Left hindlimb (tissue), 1 donor: ENCODE measurements around the gene ATP9A.

Experiments used
- DNase-seq: peaks from one replicate; pipeline ENCODE4 v3.0.0-alpha.2; 2018

ATP9A gene

DNA sequence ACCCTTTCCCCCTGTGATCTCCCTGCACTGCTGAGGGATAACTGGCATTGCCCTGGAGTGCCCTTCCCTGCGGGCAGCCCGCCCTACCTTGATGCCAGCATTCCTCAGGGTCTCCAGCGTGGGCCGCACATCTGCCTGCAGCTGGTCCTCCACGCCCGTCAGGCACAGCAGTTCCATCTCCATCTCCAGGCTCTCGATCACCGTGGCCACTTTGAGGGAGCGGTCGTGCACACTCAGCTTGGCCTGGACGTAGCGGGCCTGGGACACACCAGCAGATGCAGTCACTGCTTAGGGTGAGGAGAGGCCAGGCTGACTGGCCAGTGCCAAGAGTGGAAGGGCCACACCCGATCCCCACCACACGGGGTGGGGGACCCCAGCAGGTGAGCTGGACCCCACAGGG is 143.1 kb downstream of the ATP9A start:
- no peak for DNase-seq

DNA sequence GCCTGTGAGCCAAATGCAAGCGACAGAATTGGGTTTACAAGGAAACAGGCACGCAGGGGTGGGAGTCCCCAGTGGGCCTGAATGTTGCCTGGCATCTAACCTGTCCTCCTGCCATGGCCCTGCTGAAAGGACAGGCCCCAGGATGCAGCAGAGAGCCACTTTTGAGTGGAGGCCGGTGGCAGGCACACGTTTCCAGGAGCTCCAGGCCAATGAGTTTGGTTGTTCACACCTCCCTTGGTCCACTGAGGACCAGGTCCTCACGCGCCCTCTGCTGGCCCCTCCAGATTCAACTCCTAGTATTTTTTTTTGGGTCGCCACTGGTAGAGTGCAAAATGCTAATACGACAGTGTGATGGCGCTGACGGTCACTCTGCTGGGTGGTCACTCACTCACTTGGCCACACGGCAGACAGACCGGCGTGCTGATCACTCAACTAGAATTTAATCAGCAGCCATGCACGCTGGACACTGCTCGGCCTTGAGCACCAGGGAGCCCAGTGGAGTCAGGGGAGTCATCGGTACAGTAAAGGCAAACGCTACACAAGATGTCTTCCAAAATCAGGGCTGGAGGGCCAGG is 143.9 kb downstream of the ATP9A start:
- DNase-seq = peak; percentile 68

DNA sequence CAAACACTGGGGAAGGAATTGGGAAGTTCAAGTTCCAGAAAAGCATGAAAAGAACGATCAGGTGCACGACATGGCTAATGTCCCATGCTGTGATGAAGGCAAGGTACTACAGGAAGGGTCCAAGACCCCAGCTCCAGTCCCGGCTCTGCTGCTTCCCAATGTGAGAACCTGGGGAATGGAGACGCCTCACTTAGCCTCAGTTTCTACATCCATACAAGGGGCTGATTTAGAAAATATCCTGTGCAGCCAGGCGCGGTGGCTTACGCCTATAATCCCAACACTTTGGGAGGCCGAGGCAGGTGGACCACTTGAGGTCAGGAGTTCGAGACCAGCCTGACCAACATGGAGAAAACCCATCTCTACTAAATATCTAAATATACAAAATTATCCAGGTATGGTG is 144.9 kb downstream of the ATP9A start:
- no peak for DNase-seq

DNA sequence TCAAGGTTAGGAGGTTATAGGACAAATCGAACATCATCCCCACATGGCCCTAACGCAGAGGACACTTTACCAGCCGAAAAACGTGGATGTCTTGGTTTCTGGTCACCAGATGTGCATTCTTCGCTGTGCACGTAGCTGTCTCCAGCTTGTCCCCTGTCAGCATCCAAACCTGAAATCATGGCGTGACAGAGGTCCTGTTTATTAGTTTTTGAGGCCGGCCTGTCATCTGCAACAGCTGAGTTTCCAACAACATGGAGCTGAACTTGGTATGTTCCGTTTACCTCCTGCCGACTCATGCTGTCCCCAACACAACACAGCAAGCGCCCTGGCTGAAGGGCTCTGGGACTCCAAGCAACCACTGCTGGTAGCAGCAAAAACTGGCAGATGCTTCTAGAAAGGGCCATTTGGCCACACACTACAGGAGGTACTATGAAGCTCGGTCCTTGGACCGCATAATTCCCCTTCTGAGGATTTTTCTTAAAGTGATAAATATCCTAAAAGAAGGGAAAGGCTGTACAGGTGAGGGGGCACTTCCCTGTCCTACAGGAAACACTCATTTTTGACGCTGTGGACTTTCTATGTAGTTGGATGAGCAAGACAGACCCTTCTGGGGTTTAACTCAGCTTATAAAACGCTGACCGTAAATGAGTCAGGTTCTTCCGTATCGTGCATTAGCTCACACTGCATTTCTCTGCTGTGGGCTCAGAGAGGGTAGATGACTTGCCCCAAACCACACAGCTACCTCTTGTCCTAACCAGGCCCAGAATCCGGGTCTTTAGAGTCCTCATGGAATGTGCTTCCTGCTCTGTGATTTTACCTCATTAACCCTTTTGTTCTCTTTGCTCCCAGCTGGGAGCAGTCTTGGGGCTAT is 146.0 kb downstream of the ATP9A start:
- no peak for DNase-seq

DNA sequence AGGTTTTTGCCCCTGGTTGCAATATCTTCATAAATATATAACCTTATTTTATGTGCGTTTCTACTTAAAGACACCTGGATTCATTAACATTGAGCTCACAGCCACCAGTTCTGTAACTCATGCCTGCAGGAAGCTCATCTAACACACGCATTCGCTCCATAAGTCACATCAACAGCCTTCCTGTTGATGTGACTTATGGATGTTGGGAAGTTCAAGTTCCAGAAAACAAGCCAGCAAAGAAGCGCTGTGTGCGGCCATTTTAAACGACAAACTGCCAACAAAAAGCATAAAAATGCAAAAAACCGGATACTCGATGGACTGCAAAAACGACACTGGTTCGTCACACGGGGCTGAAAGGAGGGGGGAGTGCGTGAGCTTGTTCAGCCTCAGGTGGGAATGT is 147.8 kb downstream of the ATP9A start:
- DNase-seq = no peak

DNA sequence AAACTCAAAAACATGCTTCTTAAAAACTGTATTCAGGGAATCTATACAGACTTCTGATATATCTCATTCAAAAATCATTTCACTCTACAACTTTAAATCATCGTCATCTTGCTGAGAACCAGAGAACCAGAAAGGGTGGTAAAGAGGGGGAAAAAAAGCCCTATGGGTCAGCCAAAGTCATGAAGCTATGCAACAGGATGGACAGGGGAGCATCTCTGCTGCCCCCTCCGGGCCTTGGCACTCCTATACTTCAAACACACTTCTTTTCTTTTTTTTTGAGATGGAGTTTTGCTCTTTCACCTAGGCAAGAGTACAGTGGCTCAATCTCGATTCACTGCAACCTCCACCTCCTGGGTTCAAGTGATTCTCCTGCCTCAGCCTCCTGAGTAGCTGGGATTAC is 152.1 kb downstream of the ATP9A start:
- no peak for DNase-seq

DNA sequence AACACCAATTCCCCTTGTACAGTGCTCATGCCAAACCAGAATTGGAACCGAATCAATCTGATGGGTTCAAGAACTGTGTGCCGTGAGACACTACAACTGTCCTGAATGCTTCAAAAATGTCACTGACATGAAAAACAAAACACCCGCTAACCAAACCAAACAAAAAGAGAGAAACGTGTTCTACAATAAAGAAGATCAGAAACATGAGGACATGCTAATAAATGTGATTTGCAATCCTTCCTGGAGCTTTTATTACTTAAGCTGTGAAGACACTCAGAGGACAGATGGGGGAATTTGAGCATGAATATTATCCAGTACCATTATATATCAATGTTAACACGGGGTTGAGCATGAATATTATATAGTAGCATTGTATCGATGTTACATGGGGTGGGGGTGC is 153.5 kb downstream of the ATP9A start:
- no peak for DNase-seq

DNA sequence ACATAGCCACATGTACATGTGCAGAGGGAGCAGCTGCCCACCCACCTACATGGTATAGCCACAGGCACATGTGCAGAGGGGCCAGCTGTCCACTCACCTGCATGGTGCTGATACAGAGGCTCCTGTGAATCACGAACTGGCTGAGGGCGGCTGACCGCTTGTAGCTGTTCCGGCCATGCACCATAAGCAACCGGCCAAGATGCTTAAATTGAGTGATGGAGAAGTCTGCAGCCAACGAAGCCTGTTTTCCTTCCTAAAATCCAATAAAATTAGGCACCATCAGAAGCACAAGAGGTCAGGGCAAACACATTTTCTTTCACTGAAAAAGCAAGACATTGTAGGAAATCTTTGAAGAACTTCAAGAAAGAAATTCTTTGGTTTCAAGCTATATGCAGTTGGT is 154.6 kb downstream of the ATP9A start:
- no peak for DNase-seq

DNA sequence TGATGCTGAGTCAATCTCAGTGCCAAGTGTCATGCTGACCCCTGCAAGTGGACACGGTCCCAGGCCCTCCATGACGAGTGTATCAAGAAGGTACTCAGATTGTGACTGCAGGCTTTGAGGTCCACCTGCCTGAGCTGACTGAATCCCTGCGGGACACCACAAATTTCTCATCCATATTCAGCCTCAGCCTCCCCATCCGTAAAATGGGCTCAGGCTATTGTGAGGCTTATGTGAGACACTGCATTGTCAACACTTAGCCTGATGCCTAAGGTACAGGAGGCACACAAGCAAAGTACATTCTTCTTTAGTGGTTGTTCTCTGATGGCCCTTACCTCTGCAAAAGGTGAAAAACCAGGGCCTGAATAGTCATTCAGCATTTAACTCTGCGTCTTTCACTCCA is 155.3 kb downstream of the ATP9A start:
- DNase-seq = no peak

DNA sequence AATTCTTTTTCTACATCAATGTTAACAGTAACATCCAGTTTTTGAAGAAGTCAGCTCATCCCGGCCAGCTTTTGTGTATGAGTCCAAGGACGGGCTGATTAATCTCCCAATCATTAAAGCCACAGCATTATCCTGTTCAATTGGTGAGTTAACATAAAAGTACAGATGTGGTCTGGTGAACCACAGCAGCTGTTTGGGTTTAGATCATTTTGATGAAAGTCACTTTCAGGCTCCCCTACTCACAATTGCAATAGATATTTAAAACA is 156.6 kb downstream of the ATP9A start:
- DNase-seq = no peak

DNA sequence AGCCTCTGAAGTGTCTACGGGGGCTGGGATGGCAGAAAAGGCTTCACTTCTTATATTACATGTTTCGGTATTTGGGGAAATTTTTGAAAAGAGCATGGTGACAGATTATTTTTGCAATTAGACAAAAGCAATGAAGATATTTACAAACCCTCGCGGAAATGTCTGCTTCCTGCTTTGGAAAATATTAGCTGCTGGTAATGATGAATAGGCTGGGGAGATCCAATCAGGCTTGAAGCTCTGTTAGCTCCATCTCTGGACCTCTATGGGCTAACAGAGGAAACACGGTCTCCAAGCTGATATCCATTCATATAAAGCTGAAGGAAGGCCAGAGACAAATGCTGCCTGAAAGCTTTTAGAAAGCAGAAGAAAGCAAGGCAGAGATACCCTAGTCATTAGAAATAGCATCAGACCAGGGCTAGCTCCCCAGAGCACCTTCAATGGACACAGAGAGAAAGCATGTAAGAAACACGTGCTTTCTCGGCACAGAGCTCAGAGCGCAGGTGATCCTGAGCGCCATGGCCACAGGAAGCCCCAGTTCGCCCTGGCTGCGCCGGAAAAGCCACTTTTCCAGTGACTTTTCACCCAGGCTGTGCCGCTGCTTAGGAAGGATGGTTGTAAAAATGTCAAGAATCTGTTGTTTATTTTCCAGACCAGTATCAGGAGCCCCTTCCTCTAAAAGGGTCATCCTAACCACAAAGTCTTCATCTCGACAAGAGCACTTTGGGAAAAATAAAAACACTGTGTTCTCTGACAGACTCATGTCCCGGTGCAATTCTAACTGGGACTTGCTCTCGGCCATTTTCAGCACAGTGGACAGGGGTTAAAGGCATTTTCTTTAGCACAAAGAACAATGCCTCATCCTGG is 157.2 kb downstream of the ATP9A start:
- no peak for DNase-seq

DNA sequence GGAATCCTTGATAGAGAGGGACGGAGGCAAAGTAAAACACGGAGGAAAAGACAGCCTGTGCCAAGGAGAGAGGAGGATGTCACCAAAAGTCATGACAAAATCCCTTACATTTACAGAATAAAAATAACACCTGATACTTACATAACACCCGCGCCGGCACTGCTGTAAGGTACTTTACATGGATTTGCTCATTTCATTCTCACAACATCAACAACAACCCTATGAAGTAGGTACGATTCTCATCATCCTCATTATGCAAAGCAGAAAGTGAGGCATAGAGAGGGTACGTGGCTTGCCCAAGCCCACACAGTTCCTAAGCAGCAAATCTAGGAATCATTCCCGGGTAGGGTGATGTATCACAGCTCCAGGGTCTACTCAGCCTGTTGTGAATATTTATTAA is 158.1 kb downstream of the ATP9A start:
- no peak for DNase-seq

DNA sequence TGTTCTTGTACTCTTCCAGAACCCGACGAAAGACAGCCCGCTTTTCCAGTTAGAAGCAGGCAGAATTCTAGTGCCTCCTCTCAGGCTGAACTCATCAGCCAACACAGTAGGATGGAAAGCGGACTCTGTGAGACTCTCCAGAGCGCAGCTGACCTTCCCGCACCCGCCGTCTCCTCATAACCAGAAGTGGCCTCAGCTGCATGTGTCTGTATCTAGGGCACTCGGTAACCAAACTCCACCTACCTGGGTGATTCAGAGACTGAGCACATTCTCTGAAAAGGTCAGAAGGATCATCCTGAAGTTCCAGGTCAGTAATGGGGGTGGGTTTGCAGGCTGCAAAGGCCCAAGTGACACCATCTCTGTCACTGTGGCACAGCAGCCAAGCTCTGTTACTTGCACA is 158.9 kb downstream of the ATP9A start:
- DNase-seq = no peak

DNA sequence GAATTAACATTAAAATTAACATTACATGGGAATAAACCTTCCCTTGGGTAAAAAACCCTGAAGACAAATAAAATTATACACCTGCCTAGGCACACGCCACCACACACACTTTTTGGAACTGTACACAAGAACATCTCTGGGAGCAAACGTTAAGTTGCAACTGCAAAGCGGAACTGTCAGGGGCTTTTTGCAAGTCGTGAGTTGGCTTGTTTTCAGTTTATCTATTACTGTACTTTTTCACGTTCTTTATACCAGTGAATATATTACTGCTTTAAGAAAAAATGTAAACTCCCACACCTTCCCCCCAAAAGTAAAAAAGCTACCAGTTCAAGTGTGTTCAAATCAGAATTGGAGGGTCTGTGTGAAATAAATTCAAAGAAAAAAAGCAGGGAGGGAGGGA is 160.1 kb downstream of the ATP9A start:
- DNase-seq = no peak

DNA sequence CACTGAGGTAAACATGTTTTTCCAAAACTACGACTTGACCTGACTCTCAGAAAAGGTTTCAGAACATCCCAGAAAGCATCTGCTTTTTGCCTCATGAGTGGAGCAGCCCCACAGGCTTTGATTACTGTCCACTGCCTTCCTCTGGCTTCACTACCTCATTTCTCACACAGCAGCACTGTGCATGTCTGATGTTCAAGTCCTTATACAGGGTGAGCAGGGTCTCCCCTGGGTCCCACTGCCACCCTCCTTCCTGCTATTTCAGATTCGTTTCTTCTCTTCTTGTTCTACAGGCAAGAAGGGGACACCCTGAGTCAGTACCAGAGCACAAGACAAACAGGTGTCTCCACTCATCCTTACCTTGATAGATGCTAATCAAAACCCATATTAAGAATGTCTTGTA is 161.0 kb downstream of the ATP9A start:
- no peak for DNase-seq

DNA sequence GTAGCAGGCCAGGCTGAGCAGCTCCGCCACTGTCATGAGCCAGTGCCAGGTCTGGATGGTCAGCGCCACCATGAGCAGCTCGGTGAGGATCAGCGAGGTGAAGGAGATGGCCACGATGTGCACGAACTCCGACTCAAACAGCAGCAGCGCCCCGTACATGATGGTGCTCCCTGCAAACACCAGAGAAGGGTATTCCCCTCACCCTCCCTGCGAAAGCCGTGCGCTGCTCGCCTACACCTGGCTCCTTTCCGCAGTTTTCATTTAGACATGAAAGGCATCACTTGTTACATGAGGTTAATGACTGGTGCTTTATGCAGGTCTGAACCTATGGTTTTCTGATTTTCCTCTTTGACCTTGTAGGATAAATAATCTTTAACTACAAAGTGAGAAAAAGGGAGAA is 163.3 kb downstream of the ATP9A start:
- no peak for DNase-seq

DNA sequence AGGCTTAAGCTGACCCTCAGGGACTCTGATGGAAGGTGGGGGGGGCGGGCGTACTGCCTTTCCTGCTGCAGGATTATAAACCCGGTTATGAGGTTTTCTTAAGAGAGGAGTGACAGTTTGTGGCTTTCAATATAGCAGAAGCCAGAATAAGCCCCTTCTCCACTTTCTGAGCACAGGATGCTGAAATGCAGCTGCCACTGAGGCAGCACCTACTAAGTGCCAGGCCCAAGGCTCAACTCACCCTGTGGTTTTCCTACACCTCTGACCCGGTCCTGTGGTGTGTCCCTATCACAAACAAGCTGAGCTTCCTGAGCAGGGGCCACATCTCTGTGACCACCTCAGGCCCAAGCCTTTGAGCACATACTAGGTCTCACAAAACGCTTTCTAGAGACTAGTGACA is 166.1 kb downstream of the ATP9A start:
- no peak for DNase-seq

DNA sequence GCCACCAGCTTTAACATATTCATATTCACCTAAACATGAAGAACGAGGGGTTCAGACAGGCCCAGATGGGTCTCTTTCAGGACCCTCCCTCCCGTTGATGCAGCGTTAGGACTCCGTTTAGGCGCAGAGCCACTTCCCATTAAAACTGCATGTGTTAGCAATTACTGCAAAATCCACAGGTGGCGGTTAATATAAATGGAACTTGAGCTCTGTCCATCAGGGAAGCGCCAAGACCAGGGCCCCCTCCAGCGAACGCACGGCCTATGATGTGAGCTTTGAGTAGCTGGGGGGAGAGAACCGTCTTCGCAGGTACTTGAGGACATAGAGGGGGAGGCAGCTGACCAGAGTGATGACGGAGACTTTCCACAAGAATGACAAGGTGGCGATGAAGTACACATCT is 167.2 kb downstream of the ATP9A start:
- DNase-seq = no peak

DNA sequence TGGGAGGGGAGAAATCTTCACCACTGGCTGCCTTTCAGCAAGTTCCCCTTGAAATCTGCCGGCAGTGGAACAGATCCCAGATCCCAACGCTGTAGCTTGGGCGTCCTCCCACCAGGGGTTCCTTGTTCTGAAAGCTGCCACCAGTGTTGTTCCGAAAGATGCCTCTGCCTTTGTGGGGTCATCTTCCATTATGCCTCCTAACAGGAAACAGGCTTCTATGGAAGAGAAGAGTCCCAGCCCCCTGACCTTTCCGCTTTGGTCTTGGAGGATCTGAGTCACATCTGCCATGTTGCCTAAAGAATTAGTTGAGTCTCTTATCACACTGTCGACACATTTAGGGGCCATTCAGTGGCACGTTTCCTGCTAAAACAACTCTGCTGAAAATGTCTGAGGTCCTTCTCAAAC is 168.2 kb downstream of the ATP9A start:
- DNase-seq = no peak

DNA sequence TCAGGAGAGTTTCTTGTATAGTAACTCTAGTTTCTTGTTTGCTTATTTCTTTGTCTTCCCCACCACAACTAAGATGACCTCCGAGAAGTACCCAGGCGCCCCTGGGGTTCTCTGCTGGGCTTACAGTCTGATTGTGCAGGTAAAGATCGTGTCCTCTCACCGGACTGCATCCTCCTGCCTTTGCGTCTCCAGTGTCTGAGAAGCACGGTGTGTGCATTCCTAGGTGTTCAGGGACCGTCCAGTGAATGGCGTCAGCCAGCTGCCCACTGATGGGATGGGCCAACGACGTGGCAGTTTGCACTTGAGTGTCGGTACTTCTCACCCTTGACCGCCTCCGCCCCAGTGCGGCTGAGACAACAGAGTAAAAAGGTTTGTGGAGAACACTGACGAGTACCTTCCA is 169.6 kb downstream of the ATP9A start:
- DNase-seq = no peak

DNA sequence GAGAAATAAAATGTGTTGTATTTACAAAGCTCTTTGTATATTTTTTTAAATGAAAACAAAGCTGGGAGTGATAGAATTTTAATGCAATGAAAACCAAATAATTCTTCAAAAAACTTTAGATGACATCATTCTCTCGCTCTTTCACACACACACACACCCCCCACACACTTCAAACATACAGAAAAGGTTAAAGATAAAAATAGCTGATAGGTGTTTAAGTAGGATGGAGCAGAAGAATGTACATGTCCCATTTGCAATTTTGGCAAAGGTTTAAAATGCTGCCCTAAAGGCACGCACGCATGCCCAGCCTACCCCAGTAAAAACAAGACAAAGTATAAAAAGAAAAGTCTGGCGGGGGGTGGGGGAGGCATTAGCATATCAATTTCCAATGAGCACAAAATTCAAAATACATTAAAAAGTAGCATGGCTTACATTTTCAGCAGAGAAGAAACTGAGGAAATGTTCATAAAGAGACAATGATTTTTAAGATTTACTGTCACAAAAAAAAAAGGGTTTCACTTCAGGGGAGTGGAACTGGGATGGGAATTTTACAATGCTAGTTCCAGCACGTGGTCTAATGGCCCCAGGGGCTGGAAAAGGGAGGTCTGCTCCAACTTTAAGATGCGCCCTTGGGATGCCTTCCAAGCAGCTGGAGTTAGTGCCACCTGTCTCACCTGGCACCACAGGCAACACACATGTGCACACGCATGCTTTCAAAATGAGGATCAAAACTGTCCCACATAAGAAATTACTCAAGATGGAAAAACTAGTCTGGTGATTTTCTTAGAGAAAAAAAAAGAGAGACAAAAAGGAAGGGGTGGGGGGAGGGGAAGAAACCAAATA is 170.6 kb downstream of the ATP9A start:
- no peak for DNase-seq

DNA sequence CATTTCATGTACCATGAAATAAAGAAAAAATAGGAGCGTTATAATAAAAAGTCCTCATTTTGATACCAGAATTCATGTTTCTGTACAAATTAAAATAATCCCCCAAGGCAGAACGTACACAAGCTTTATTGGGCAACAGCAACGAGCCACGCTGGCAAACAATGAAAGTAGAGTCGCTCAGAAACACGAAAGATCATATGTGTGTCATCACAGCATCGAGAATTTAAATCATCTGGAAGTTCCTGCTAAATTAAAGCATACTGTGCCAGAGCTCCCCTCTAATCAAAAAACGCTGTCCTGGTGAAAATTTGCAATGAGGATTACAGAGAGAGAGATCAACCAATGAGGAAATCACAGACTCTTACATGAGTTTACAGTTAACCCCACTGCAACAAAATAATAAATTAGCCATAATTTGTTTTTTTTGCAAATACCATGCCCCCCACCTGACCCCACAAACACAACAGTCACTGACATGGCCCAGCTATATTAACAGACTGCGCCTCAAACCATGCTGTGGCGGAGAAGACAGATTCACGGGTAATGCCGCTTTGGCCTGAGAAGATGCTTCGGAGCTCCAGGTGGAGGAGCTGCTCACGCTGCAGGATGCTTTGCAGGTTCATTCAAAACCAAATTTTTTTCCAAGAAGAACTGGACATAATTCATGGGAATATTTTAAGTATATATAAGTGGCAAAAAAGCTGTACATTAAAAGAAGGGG is 171.4 kb downstream of the ATP9A start:
- no peak for DNase-seq

DNA sequence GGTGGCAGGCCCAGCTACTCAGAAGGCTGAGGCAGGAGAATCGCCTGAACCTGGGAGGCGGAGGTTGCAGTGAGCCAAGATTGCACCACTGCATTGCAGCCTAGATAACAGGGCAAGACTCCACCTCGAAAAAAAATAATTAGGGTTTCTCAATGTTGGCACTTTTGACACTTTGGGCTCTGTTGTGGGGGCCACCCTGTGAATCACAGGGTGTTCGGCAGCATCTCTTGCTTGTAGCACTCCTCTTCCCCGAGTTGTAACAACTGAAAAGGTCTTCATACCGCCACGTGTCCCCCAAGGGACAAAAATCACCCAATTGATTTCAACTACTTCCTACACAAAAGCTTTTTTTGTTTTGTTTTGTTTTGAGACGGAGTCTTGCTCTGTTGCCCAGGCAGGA is 172.4 kb downstream of the ATP9A start:
- DNase-seq = no peak
